Measurements from ENCODE around the gene PTPRN2.

GRCh38 chr7:158450476-158451124, 137.0 kb downstream of the PTPRN2 start:
- TF ChIP-seq CTCF (IDR thresholded peaks at IDR 0.05) (no peak), POLR2A (IDR thresholded peaks at IDR 0.05) (no peak), EP300 (IDR thresholded peaks at IDR 0.05) (no peak)
